Muscle of leg (tissue), 16 donors: ENCODE data around the gene MFAP2. TPM values are rescaled to one million over a fixed set of nuclear protein-coding genes. Genes with fewer than 3 reads are reported as not detected.
A peak's percentile ranks its signal among the peaks of the same experiment; 100 is the strongest.

Source experiments
- DNase-seq: peaks from one replicate; pipeline ENCODE4 v3.0.0; 2013
- H3K27ac ChIP-seq: one replicate; pipeline ENCODE4 v1.5.1; 2013; ENCODE audit warnings: mild to moderate bottlenecking, low read length, control low read depth
- H3K27me3 ChIP-seq: one replicate; pipeline ENCODE4 v1.6.1; 2013; ENCODE audit warnings: low read length; ENCODE audit not compliant: control insufficient read depth, insufficient read depth
- H3K36me3 ChIP-seq: one replicate; pipeline ENCODE4 v1.6.1; 2013; ENCODE audit warnings: low read length; ENCODE audit not compliant: control insufficient read depth, insufficient read depth
- H3K4me1 ChIP-seq: one replicate; pipeline ENCODE4 v1.6.1; 2013; ENCODE audit warnings: low read length; ENCODE audit not compliant: control insufficient read depth, insufficient read depth
- H3K4me3 ChIP-seq: one replicate; pipeline ENCODE4 v1.5.1; 2013; ENCODE audit warnings: low read length, control low read depth
- H3K9me3 ChIP-seq: replicated peaks from 2 replicates; pipeline ENCODE4 v1.6.1; 2013; ENCODE audit warnings: low read depth, low read length; ENCODE audit not compliant: control insufficient read depth
- WGBS: methylation state at CpG from one replicate; pipeline ENCODE4 v1.1.5; 2013; ENCODE audit warnings: missing lambda C conversion rate; ENCODE audit not compliant: insufficient coverage; 5-methylcytosine and 5-hydroxymethylcytosine counted together
- long read RNA-seq, 11 donors: transcript quantifications; one replicate each; lab custom pipeline, GENCODE V29; 2026
- polyA plus RNA-seq, 8 donors: library from polyadenylated mRNA; unstranded; fragments of 120-200 nt; gene quantifications; one replicate each; pipeline versions ENCODE4 v1.2.1 to v1.2.3, GENCODE V29; 2013; ENCODE audit warnings: inconsistent platforms in 1 of 8, low replicate concordance in 1 of 8; ENCODE audit not compliant: insufficient read length in 8 of 8, insufficient read depth in 1 of 8
- total RNA-seq: library from RNA; stranded (reverse); fragments of 120-200 nt; gene quantifications from one replicate; pipeline ENCODE4 v1.2.4, GENCODE V29; 2013

MFAP2 gene, protein sequence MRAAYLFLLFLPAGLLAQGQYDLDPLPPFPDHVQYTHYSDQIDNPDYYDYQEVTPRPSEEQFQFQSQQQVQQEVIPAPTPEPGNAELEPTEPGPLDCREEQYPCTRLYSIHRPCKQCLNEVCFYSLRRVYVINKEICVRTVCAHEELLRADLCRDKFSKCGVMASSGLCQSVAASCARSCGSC
- total RNA-seq (89.3 TPM), polyA plus RNA-seq (100 to 1,000 TPM in 6 of 8 donors, 10 to 100 TPM in 2; 50.1 to 150 (median 113) TPM)
- long read RNA-seq, donor 1, transcript MFAP2-202 (9 exons, 1,260 nt): major isoform, 12 of 12 reads
- long read RNA-seq, donor 1, partial matches to known transcripts: 0 of 12 reads
- long read RNA-seq, donor 1, other reads (novel, unspliced or antisense): 0 of 12 reads
- long read RNA-seq, donor 2, partial matches to known transcripts: 0 of 4 reads
- long read RNA-seq, donor 2, other reads (novel, unspliced or antisense): 0 of 4 reads
- long read RNA-seq, donor 3, transcript MFAP2-202 (9 exons, 1,260 nt): major isoform, 14 of 27 reads
- long read RNA-seq, donor 3, partial matches to known transcripts: 5 of 27 reads
- long read RNA-seq, donor 3, other reads (novel, unspliced or antisense): 8 of 27 reads
- long read RNA-seq, donor 4, transcript MFAP2-202 (9 exons, 1,260 nt): major isoform, 14 of 31 reads
- long read RNA-seq, donor 4, partial matches to known transcripts: 16 of 31 reads
- long read RNA-seq, donor 4, other reads (novel, unspliced or antisense): 0 of 31 reads
- long read RNA-seq, donor 5, transcript MFAP2-202 (9 exons, 1,260 nt): major isoform, 83 of 208 reads
- long read RNA-seq, donor 5, partial matches to known transcripts: 66 of 208 reads
- long read RNA-seq, donor 5, other reads (novel, unspliced or antisense): 58 of 208 reads
- long read RNA-seq, donor 6, transcript MFAP2-202 (9 exons, 1,260 nt): major isoform, 12 of 29 reads
- long read RNA-seq, donor 6, partial matches to known transcripts: 6 of 29 reads
- long read RNA-seq, donor 6, other reads (novel, unspliced or antisense): 10 of 29 reads
- long read RNA-seq, donor 7, transcript MFAP2-202 (9 exons, 1,260 nt): major isoform, 40 of 92 reads
- long read RNA-seq, donor 7, partial matches to known transcripts: 19 of 92 reads
- long read RNA-seq, donor 7, other reads (novel, unspliced or antisense): 30 of 92 reads
- long read RNA-seq, donor 8, transcript MFAP2-202 (9 exons, 1,260 nt): major isoform, 22 of 59 reads
- long read RNA-seq, donor 8, partial matches to known transcripts: 22 of 59 reads
- long read RNA-seq, donor 8, other reads (novel, unspliced or antisense): 15 of 59 reads
- long read RNA-seq, donor 9, transcript MFAP2-202 (9 exons, 1,260 nt): major isoform, 23 of 47 reads
- long read RNA-seq, donor 9, partial matches to known transcripts: 12 of 47 reads
- long read RNA-seq, donor 9, other reads (novel, unspliced or antisense): 11 of 47 reads
- long read RNA-seq, donor 10, transcript MFAP2-202 (9 exons, 1,260 nt): major isoform, 22 of 43 reads
- long read RNA-seq, donor 10, partial matches to known transcripts: 8 of 43 reads
- long read RNA-seq, donor 10, other reads (novel, unspliced or antisense): 11 of 43 reads
- long read RNA-seq, donor 11, transcript MFAP2-202 (9 exons, 1,260 nt): major isoform, 38 of 115 reads
- long read RNA-seq, donor 11, partial matches to known transcripts: 50 of 115 reads
- long read RNA-seq, donor 11, other reads (novel, unspliced or antisense): 24 of 115 reads

DNA sequence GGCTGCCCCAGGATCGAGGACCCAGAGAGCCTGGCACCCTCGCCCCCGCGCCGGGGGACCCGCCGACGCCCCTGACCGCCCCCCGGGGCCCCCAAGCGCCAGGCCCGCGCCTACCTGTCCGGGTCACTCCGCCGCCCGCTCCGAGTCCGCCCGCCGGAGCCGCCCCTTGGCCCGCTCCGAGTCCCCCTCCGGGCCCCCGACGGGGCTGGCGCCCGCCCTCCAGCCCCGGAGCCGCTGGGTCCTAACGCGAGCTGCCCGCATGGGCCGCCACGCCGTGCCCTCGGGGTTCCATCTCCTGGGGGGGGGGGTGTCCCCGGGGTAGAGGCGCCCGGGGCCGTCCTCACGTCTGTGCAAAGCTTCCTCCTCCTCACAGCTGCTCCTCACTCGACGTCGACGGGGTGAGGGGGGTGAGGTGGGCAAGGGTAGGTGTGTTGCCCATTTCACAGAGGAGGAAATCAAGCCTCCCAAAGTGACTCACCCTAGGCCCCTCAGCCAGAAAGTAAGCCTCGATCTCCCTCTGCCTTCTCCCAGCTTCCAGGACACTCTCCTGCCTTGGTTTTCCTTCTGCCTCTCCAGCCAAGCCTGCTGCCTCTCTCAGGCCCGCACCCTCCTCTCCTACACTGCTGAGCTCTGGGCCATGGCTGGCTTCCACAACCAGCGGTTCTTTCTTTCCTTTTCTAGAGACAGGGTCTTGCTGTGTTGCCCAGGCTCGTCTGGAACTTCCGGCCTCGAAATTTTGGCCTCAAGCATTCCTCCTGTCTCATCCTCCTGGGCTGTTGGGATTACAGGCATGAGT is at the start of gene MFAP2:
TSS of gene MFAP2 (minus strand) at position 148 of the 796 bp plus-strand sequence. CDS start 2,347 bp downstream, outside the sequence.
- Histone ChIP-seq H3K27me3 (peaks cover 24% of the 10 kb centered on the region), H3K36me3 (peaks cover 2% of the 10 kb centered on the region), H3K4me3 (peak within 1 kb of the TSS; percentile 53), H3K4me1 (peaks cover 53% of the 10 kb centered on the region), H3K27ac (no peak within 1 kb of the TSS), H3K9me3 (no peaks in the 10 kb centered on the region)
- DNase-seq: peak; percentile 75
- 5% methylated on average over 29 of the region's 53 CpGs for WGBS

DNA sequence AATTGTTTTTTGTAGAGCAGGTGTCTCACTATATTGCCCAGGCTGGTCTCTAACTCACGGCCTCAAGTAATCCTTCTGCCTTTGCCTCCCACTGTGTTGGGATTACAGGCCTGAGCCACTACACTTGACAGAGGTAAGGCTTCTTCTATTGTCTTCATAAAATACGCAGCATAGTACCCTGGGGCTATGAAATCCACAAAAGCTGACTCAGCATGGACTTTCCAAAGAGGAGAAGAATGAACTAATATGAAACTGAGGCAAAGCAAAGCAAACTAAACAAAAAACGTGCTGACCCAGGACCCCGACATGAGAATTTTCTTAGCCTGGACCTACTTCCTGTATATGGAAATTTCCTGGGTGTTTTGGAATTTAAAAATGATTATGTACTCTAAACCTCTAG is 49.8 kb upstream of the MFAP2 start:
- no peak overlapping the region for H3K27ac ChIP-seq

DNA sequence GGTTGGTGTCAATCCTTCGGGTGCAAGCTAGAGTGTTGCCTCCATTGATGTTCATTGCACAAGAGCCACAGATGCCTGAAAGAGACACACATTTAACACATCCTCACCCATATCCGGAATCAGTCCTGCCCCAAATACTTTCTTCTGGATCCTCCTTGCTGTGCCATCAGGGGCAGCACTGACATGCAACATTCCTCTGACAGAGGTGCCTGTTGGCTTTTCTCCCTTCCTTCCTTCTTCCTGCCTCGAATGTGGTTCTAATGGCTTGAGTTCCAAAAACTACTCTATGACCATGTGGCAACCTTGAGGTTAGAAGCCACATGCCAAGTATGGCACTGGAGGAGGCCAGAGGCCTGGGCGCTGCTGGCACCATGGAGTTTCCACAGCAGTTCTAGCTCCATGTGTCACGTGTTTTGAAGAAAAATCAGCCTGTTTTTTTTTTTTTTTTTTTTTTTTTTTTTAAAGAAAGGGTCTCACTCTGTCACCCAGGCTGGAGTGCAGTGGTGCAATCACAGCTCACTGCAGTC is 48.3 kb upstream of the MFAP2 start:
- WGBS: 90% methylated on average over 2 of the region's 5 CpGs
- no peak overlapping the region for H3K4me3 ChIP-seq
- no peaks in the 10 kb centered on the region for H3K9me3 ChIP-seq
- no peak overlapping the region for H3K27ac ChIP-seq
- peaks cover 76% of the 10 kb centered on the region for H3K36me3 ChIP-seq
- DNase-seq: no peak
- H3K27me3 ChIP-seq: no peaks in the 10 kb centered on the region
- no peaks in the 10 kb centered on the region for H3K4me1 ChIP-seq

More for the DNA sequence above, 49.8 kb upstream of the MFAP2 start:
- Histone ChIP-seq H3K36me3 (peaks cover 71% of the 10 kb centered on the region), H3K4me1 (no peaks in the 10 kb centered on the region), H3K9me3 (no peaks in the 10 kb centered on the region), H3K27me3 (no peaks in the 10 kb centered on the region), H3K4me3 (no peak overlapping the region)
- WGBS: no CpG with 5 or more reads among the region's 4 CpGs
- no peak for DNase-seq

DNA sequence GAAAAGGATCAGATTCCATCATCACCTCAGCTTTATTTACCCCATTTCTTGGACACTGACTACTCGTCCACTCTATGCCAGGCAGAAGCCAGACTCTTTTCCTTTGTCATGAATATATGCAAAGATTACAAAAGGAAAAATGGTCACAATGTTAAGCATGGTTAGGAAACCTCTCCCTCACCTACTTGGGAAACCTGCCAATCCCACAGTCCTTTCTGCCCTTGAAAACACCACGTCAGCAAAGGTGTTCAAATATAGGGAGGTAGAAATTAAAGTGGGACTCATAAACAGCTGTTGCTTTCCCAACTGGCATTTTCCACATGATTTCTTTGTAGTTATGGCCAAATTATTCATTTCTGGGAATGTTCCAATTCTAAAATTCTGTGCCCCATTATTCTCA is 47.5 kb upstream of the MFAP2 start:
- Histone ChIP-seq H3K27me3 (no peaks in the 10 kb centered on the region), H3K27ac (no peak overlapping the region), H3K9me3 (no peaks in the 10 kb centered on the region), H3K4me1 (no peaks in the 10 kb centered on the region), H3K4me3 (no peak overlapping the region), H3K36me3 (peaks cover 81% of the 10 kb centered on the region)
- WGBS: no CpG with 5 or more reads among the region's 2 CpGs
- DNase-seq: no peak

DNA sequence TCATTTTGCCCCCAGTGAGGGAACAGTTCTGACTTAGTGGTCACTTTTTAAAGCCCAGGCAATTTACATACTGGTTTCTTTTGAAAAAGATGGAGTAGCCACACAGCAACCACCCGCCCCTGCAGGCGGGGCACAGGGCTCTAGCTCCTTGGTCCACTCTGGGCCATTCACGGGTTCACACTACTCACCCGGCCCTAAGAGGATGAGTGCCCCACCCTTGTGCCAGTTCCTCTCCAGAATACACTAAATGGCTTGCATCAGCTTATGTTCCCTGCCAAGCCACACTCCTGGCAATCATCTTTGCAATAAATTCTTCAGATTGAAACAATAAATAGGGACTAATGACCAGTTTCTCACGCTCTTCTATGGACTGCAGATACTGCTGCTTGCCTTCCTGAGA is 47.0 kb upstream of the MFAP2 start:
- 84% methylated on average over 4 of the region's 5 CpGs for WGBS

DNA sequence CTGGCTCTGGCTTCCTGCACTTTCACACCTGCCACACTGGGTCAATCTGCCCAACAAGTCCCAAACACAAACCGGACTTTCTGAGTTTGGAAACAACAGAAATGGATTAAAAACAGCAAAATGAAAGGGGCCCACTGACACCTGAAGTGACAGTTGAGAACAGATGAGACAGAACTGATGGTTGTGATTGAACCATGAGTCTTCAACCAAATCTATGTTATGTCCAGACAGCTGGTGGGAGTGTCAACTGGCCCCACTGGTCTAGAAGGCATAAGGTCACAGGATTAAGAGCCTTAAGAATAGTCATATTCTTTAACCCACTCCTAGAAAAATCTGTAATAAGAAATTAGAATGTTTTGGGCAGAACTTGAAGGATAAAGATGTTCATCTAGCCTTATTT is 44.3 kb upstream of the MFAP2 start:
- no peak overlapping the region for H3K27ac ChIP-seq
- H3K4me3 ChIP-seq: no peak overlapping the region
- no CpG with 5 or more reads among the region's 1 CpG for WGBS
- no peaks in the 10 kb centered on the region for H3K9me3 ChIP-seq
- DNase-seq: no peak
- peaks cover 87% of the 10 kb centered on the region for H3K36me3 ChIP-seq
- no peaks in the 10 kb centered on the region for H3K4me1 ChIP-seq
- no peaks in the 10 kb centered on the region for H3K27me3 ChIP-seq

More for the DNA sequence above, 47.0 kb upstream of the MFAP2 start:
- Histone ChIP-seq H3K4me1 (no peaks in the 10 kb centered on the region), H3K27me3 (no peaks in the 10 kb centered on the region), H3K27ac (no peak overlapping the region), H3K36me3 (peaks cover 80% of the 10 kb centered on the region), H3K4me3 (no peak overlapping the region), H3K9me3 (no peaks in the 10 kb centered on the region)
- no peak for DNase-seq

DNA sequence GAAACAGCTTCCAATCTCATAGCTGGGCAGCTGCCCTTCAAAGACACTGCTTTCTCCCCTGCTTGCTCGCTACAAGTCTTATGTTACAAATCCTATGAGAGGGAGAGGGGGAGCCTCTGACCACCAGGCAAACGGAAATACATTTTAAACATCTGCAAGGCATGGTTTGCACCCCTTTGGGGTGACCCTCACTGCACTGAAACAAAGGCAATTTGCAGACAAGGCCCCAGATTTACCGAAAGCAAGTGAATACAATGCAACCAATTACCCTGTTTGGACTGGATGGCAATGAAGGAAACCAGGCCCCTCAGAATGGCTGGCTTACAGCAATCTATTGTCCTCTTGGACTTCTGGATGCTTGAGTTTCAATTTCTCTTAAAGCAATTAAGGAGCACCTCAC is 43.2 kb upstream of the MFAP2 start:
- H3K27ac ChIP-seq: no peak overlapping the region
- no peaks in the 10 kb centered on the region for H3K9me3 ChIP-seq
- H3K27me3 ChIP-seq: no peaks in the 10 kb centered on the region
- H3K36me3 ChIP-seq: peaks cover 85% of the 10 kb centered on the region
- DNase-seq: no peak
- no peak overlapping the region for H3K4me3 ChIP-seq
- H3K4me1 ChIP-seq: no peaks in the 10 kb centered on the region
- WGBS: 88% methylated on average over 1 of the region's 3 CpGs

DNA sequence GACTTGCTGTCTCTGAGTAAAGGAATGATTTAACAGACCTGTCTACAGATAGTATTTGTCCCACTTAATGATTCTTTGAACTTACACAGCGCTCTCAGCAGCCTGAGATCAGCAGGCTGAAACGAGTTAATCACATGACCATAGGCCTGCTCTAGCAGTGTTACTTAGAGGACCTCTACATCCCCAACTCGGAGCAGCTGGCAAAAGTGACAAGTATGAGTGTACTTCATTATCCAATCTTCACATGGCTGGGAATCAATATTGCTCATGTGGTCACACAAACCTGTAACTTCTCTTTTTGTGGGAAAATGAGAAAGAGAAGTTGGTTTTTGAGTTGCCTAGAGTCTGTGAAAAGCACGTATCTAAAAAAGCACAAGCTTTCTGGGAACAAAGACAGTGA is 42.7 kb upstream of the MFAP2 start:
- H3K27ac ChIP-seq: no peak overlapping the region

More for the DNA sequence above, 42.7 kb upstream of the MFAP2 start:
- Histone ChIP-seq H3K36me3 (peaks cover 84% of the 10 kb centered on the region), H3K4me3 (no peak overlapping the region), H3K4me1 (no peaks in the 10 kb centered on the region), H3K27me3 (no peaks in the 10 kb centered on the region), H3K9me3 (no peaks in the 10 kb centered on the region)
- WGBS: no CpG with 5 or more reads among the region's 4 CpGs
- DNase-seq: no peak
